HL-60 (cell line): ENCODE measurements around the gene CEP85.

Source experiments
- DNase-seq, 2 experiments: peaks; one replicate each; pipeline ENCODE4 v3.0.0-alpha.2; 2010 to 2020; ENCODE audit warnings: low read depth in 1 of 2, low spot score in 1 of 2
- H3K27ac ChIP-seq: fragments of 250-450 bp; sonication (Bioruptor Pico); replicated peaks from 2 replicates; pipeline ENCODE4 v1.5.1; 2020; ENCODE audit warnings: mild to moderate bottlenecking, moderate library complexity
- H3K27me3 ChIP-seq: fragments of 250-450 bp; sonication (Bioruptor Pico); 2 replicates; pipeline ENCODE4 v1.5.1; 2021; ENCODE audit warnings: mild to moderate bottlenecking, moderate library complexity; ENCODE audit not compliant: insufficient read depth, poor library complexity, severe bottlenecking
- H3K4me3 ChIP-seq: replicated peaks from 2 replicates; pipeline ENCODE4 v1.5.1; 2011; ENCODE audit warnings: mild to moderate bottlenecking, control low read depth, low read length; ENCODE audit not compliant: insufficient read depth
- CTCF ChIP-seq: IDR thresholded peaks from one replicate; pipeline ENCODE4 v1.5.1; 2011; ENCODE audit warnings: low read length, control low read depth, inconsistent platforms; ENCODE audit not compliant: insufficient read depth
- GABPA ChIP-seq: IDR thresholded peaks from 2 replicates; pipeline ENCODE4 v1.6.1; 2012; ENCODE audit warnings: low read depth
- POLR2AphosphoS5 ChIP-seq: IDR thresholded peaks from 2 replicates; pipeline ENCODE4 v1.6.1; 2012; ENCODE audit warnings: low read depth
- SPI1 ChIP-seq: IDR thresholded peaks from 2 replicates; pipeline ENCODE4 v1.6.1; 2012; ENCODE audit warnings: low read depth, mild to moderate bottlenecking, borderline replicate concordance
- TF ChIP-seq, protein P1 (sequence below): IDR thresholded peaks from 2 replicates; pipeline ENCODE4 v1.6.1; 2012; ENCODE audit warnings: low read depth; ENCODE audit not compliant: insufficient replicate concordance

The CEP85 gene

DNA sequence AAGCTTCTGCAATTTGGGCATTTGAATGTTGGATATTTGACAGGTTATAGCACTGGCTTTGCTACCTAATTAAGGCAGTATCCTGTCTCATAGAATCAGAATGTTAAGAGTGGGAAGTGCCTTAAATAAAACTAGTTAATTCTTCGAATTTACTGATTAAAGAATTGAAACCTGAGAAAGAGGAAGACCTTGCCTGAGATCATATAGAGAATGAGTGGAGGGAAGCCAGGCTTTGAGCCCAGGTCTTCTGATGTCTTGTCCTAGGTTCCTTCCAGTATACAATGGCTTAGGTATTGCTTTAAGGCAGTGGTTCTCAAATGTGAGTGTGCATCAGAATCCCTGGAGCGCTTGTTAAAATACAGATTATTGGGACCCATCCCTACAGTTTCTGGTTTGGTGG, 25.0 kb downstream of the CEP85 start:
- DNase-seq: no peak
- Histone ChIP-seq H3K4me3 (no peak overlapping the region), H3K27me3 (no peaks in the 10 kb centered on the region), H3K27ac (peak overlapping the region; percentile 62)
- peak; percentile 60; the same call in 1 of the 2 replicates for TF ChIP-seq SPI1
- TF ChIP-seq, protein P1, sequence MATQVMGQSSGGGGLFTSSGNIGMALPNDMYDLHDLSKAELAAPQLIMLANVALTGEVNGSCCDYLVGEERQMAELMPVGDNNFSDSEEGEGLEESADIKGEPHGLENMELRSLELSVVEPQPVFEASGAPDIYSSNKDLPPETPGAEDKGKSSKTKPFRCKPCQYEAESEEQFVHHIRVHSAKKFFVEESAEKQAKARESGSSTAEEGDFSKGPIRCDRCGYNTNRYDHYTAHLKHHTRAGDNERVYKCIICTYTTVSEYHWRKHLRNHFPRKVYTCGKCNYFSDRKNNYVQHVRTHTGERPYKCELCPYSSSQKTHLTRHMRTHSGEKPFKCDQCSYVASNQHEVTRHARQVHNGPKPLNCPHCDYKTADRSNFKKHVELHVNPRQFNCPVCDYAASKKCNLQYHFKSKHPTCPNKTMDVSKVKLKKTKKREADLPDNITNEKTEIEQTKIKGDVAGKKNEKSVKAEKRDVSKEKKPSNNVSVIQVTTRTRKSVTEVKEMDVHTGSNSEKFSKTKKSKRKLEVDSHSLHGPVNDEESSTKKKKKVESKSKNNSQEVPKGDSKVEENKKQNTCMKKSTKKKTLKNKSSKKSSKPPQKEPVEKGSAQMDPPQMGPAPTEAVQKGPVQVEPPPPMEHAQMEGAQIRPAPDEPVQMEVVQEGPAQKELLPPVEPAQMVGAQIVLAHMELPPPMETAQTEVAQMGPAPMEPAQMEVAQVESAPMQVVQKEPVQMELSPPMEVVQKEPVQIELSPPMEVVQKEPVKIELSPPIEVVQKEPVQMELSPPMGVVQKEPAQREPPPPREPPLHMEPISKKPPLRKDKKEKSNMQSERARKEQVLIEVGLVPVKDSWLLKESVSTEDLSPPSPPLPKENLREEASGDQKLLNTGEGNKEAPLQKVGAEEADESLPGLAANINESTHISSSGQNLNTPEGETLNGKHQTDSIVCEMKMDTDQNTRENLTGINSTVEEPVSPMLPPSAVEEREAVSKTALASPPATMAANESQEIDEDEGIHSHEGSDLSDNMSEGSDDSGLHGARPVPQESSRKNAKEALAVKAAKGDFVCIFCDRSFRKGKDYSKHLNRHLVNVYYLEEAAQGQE: no peak

- peak in 1 of 2 experiments; percentile 85 for DNase-seq
- TF ChIP-seq, protein P1: no peak
- no peak for TF ChIP-seq GABPA
- TF ChIP-seq SPI1: peak; percentile 93
- no peaks in the 10 kb centered on the region for H3K27me3 ChIP-seq
- peak overlapping the region; percentile 62 for H3K27ac ChIP-seq
- H3K4me3 ChIP-seq: no peak overlapping the region
Measured at GRCh38 chr1:26259578-26259977, 25.6 kb downstream of the CEP85 start.

DNA sequence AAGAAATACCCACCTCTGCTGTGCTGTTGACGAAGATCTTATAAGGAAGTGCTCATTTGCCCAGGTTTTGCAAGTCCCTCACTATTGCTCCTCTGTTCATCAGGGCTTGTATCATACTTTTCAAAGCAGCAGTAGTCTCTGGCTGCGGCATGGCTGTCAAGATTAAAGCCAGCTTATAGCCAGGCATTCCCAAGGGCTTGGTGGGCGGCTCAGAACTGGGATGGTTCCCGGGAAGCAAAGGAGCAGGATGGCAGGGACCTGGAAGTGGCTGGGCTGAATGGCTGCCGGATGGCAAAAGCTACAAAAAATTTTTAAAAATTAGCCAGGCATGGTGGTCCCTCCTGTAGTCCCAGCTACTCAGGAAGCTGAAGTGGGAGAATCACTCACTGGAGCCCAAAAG, 29.2 kb downstream of the CEP85 start:
- Histone ChIP-seq H3K27ac (no peak overlapping the region), H3K27me3 (no peaks in the 10 kb centered on the region), H3K4me3 (no peak overlapping the region)
- no peak for DNase-seq
- TF ChIP-seq POLR2AphosphoS5 (no peak), GABPA (no peak)

DNA sequence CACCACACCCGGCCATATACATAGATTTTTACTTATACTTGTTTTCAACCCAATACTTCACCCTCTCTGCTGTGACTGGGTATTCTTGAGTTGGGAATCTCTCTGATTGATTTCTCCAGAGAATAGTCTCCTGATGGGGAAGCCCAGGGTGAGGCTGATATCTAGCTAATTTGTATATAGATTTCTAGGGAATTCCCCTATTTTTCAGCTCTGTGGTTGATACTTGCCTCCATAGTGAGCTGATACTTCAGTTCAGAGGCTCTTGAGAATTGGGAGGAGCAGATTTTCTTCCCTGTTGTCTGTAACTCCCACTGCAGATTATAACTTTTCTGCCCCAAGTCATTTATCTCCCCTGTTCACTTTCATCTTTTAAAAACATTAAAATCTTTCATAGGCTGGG, 31.4 kb downstream of the CEP85 start:
- no peak for DNase-seq
- no peaks in the 10 kb centered on the region for H3K27me3 ChIP-seq
- no peak for TF ChIP-seq GABPA
- H3K4me3 ChIP-seq: no peak overlapping the region
- no peak overlapping the region for H3K27ac ChIP-seq

- TF ChIP-seq GABPA (no peak), POLR2AphosphoS5 (no peak), SPI1 (no peak), CTCF (no peak)
- TF ChIP-seq, protein P1: no peak
- no peak for DNase-seq
- H3K27me3 ChIP-seq: no peaks in the 10 kb centered on the region
- H3K4me3 ChIP-seq: no peak overlapping the region
- H3K27ac ChIP-seq: no peak overlapping the region
Measured at GRCh38 chr1:26268290-26269197, 34.5 kb downstream of the CEP85 start.
